Measurements from ENCODE around the gene AKAP14.
"Not testable (repeated sequence)": the region's sequence is repeated elsewhere in the genome, so short reads cannot be mapped to it uniquely, and the experiment has no call there.

The AKAP14 gene

GRCh38 chrX:119895843-119896326 is at the start of gene AKAP14:
AKAP14 (plus strand) TSS chrX:119895893; CDS start chrX:119903224, 7,331 bp downstream.
- peak; percentile 15 for DNase-seq (ENCODE audit: low spot score)

- DNase-seq (ENCODE audit: low spot score), result peak; percentile 98
These were observed 43.0 kb upstream of the AKAP14 start, which contains the start of gene UPF3B for GRCh38 chrX:119852382-119853353. UPF3B (minus strand) TSS chrX:119852963; CDS start chrX:119852928, 35 bp downstream.

- DNase-seq (ENCODE audit: low spot score), result no peak
These were observed 42.2 kb upstream of the AKAP14 start for GRCh38 chrX:119853444-119853843.

- peak; percentile 22 for DNase-seq (ENCODE audit: low spot score)
These were observed 25.0 kb upstream of the AKAP14 start for GRCh38 chrX:119870626-119871131.

GRCh38 chrX:119871245-119871598 is 24.5 kb upstream of the AKAP14 start:
- no peak for DNase-seq (ENCODE audit: low spot score)

- peak; percentile 84 for DNase-seq (ENCODE audit: low spot score)
These were observed 23.9 kb upstream of the AKAP14 start, which contains the start of the genes NDUFA1 and RNF113A for GRCh38 chrX:119871599-119872395. NDUFA1 (plus strand) TSS chrX:119871832; CDS start chrX:119871912, 80 bp downstream. RNF113A (minus strand) TSS chrX:119871733; CDS start chrX:119871613, 120 bp downstream.

- no peak for DNase-seq (ENCODE audit: low spot score)
These were observed 17.0 kb upstream of the AKAP14 start for GRCh38 chrX:119878740-119879139.

- DNase-seq (ENCODE audit: low spot score), result no peak
These were observed 15.6 kb upstream of the AKAP14 start for GRCh38 chrX:119880076-119880475.

- peak; percentile 60 for DNase-seq (ENCODE audit: low spot score)
These were observed 14.9 kb upstream of the AKAP14 start for GRCh38 chrX:119880552-119881437.

GRCh38 chrX:119885554-119886428 is 9.9 kb upstream of the AKAP14 start:
- DNase-seq (ENCODE audit: low spot score), result peak; percentile 17

GRCh38 chrX:119887721-119888425 is 7.8 kb upstream of the AKAP14 start:
- DNase-seq (ENCODE audit: low spot score), result peak; percentile 18

GRCh38 chrX:119890626-119891025 is 5.1 kb upstream of the AKAP14 start:
- DNase-seq (ENCODE audit: low spot score), result not testable (repeated sequence)

GRCh38 chrX:119891961-119892692 is 3.6 kb upstream of the AKAP14 start:
- DNase-seq (ENCODE audit: low spot score), result not testable (repeated sequence)

- no peak for DNase-seq (ENCODE audit: low spot score)
These were observed 3.4 kb downstream of the AKAP14 start for GRCh38 chrX:119899125-119899524.

- DNase-seq (ENCODE audit: low spot score), result no peak
These were observed 5.3 kb downstream of the AKAP14 start for GRCh38 chrX:119900976-119901375.

- DNase-seq (ENCODE audit: low spot score), result no peak
These were observed 20.6 kb downstream of the AKAP14 start for GRCh38 chrX:119916310-119916709.

GRCh38 chrX:119917877-119918276 is 22.2 kb downstream of the AKAP14 start:
- DNase-seq (ENCODE audit: low spot score), result no peak

- DNase-seq (ENCODE audit: low spot score), result no peak
These were observed 24.3 kb downstream of the AKAP14 start for GRCh38 chrX:119919835-119920585.
